Caco-2 (cell line): ENCODE measurements around the gene SUSD1. TPM values are rescaled to one million over a fixed set of nuclear protein-coding genes. Genes with fewer than 3 reads are reported as not detected.

Experiments
- BruUV-seq: library from RNA; stranded (reverse); fragments of 400-500 nt; replicated peaks from 2 replicates; lab custom pipeline; 2021; lab: Mats Ljungman, UMichigan
- CTCF ChIA-PET: fragments of 300-600 bp; sonication (Branson Sonifier 250); formaldehyde crosslinking; loops from one replicate; lab custom pipeline; 2022; ENCODE audit warnings: antibody characterized with exemption; lab: Charles Lee
- POLR2A ChIA-PET: fragments of 300-600 bp; sonication (Branson Sonifier 250); formaldehyde crosslinking; loops from one replicate; lab custom pipeline; 2022; ENCODE audit warnings: antibody characterized with exemption; lab: Charles Lee
- DNase-seq, 2 experiments: peaks; one replicate each; pipeline versions ENCODE4 v3.0.0 to v3.0.0-alpha.2; 2020 to 2022
- H3K27me3 ChIP-seq: replicated peaks from 2 replicates; pipeline ENCODE4 v1.6.0; 2011; ENCODE audit warnings: low read length; ENCODE audit not compliant: control insufficient read depth, insufficient read depth
- H3K36me3 ChIP-seq: 2 replicates; pipeline ENCODE4 v1.5.1; 2011; ENCODE audit warnings: low read length; ENCODE audit not compliant: control insufficient read depth, insufficient read depth
- H3K4me1 ChIP-seq: fragments of 250-450 bp; sonication (Bioruptor Pico); 2 replicates; pipeline ENCODE4 v1.5.1; 2020; ENCODE audit warnings: mild to moderate bottlenecking
- H3K4me3 ChIP-seq: 2 replicates; pipeline ENCODE4 v1.5.1; 2011; ENCODE audit warnings: low read depth, mild to moderate bottlenecking, control low read depth, low read length
- H3K9me3 ChIP-seq: fragments of 250-450 bp; sonication (Bioruptor Pico); 2 replicates; pipeline ENCODE4 v1.5.1; 2020; ENCODE audit warnings: mild to moderate bottlenecking, moderate library complexity
- H3K27ac Mint-ChIP-seq: one replicate; pipeline ENCODE4 v1.8.0; 2022; ENCODE audit warnings: mixed read lengths; ENCODE audit not compliant: unreplicated experiment
- H3K27me3 Mint-ChIP-seq: one replicate; pipeline ENCODE4 v1.8.0; 2022; ENCODE audit warnings: mixed read lengths; ENCODE audit not compliant: insufficient read depth, unreplicated experiment
- H3K36me3 Mint-ChIP-seq: one replicate; pipeline ENCODE4 v1.8.0; 2022; ENCODE audit warnings: mild to moderate bottlenecking, mixed read lengths; ENCODE audit not compliant: insufficient read depth, unreplicated experiment
- H3K4me1 Mint-ChIP-seq: one replicate; pipeline ENCODE4 v1.8.0; 2022; ENCODE audit warnings: low read depth, mixed read lengths; ENCODE audit not compliant: unreplicated experiment
- H3K4me3 Mint-ChIP-seq: one replicate; pipeline ENCODE4 v1.8.0; 2022; ENCODE audit warnings: mild to moderate bottlenecking, moderate library complexity, mixed read lengths; ENCODE audit not compliant: unreplicated experiment
- H3K9me3 Mint-ChIP-seq: one replicate; pipeline ENCODE4 v1.8.0; 2022; ENCODE audit warnings: mixed read lengths; ENCODE audit not compliant: unreplicated experiment
- CTCF ChIP-seq, 2 experiments: fragments of 200-600 bp in 1 of 2; IDR thresholded peaks; 1 replicate in 1 of 2; 2 replicates in 1 of 2; pipeline versions ENCODE4 v1.5.1 to v1.8.0; 2011 to 2022; ENCODE audit warnings: antibody characterized with exemption in 1 of 2, control low read depth in 1 of 2, inconsistent platforms in 1 of 2, low read depth in 1 of 2, low read length in 1 of 2, mild to moderate bottlenecking in 1 of 2, moderate library complexity in 1 of 2; ENCODE audit not compliant: insufficient read depth in 1 of 2, severe bottlenecking in 1 of 2, unreplicated experiment in 1 of 2
- intact Hi-C: fragments of 100-400 bp; cut with micrococcal nuclease; formaldehyde crosslinking; loops from one replicate; pipeline ENCODE4 v1.10.0; 2022; ENCODE audit not compliant: unreplicated experiment
- total RNA-seq: library from RNA; stranded (reverse); gene quantifications from 2 replicates; pipeline ENCODE4 v1.2.3, GENCODE V29; 2022

Gene SUSD1
- total RNA-seq, 1 experiment from 2014 or later: 53.4 TPM

GRCh38 chr9:112170968-112171367, 4.1 kb downstream of the SUSD1 start:
- H3K27me3 ChIP-seq: no peaks in the 10 kb centered on the region
- no peak for TF ChIP-seq CTCF (IDR thresholded peaks at IDR 0.05; ENCODE audit: insufficient read depth in 1 of 2, low read depth in 1 of 2, low read length in 1 of 2, severe bottlenecking in 1 of 2, unreplicated experiment in 1 of 2)
- no peaks in the 10 kb centered on the region; the same call in 1 of the 2 replicates for H3K36me3 ChIP-seq
- H3K4me3 ChIP-seq: no peak overlapping the region
- no peaks in the 10 kb centered on the region for H3K9me3 Mint-ChIP-seq
- no TSS peak for BruUV-seq
- peaks cover 74% of the 10 kb centered on the region for H3K4me1 Mint-ChIP-seq
- H3K4me1 ChIP-seq: peaks cover 87% of the 10 kb centered on the region
- intact Hi-C loops: loop anchor here (1.0 kb wide), 1 partner anchor 52 kb away; no protein-coding TSS in a partner anchor
- POLR2A ChIA-PET: no interaction called here
- DNase-seq: no peak
- H3K27me3 Mint-ChIP-seq: no peaks in the 10 kb centered on the region
- H3K4me3 Mint-ChIP-seq: peak overlapping the region; percentile 5
- H3K27ac Mint-ChIP-seq: peak overlapping the region; percentile 53
- H3K36me3 Mint-ChIP-seq: peaks cover 38% of the 10 kb centered on the region
- CTCF ChIA-PET: no interaction called here
- H3K9me3 ChIP-seq: no peaks in the 10 kb centered on the region

GRCh38 chr9:112170235-112170634, 4.9 kb downstream of the SUSD1 start:
- intact Hi-C loops: loop anchor here (1.0 kb wide), 1 partner anchor 51 kb away; no protein-coding TSS in a partner anchor
- BruUV-seq: no TSS peak
- TF ChIP-seq CTCF (IDR thresholded peaks at IDR 0.05; ENCODE audit: insufficient read depth in 1 of 2, low read depth in 1 of 2, low read length in 1 of 2, severe bottlenecking in 1 of 2, unreplicated experiment in 1 of 2): no peak
- ChIA-PET CTCF (no interaction called here), POLR2A (no interaction called here)
- peaks cover 87% of the 10 kb centered on the region for H3K4me1 ChIP-seq
- peak; percentile 85 to 93 for DNase-seq
- H3K36me3 ChIP-seq: no peaks in the 10 kb centered on the region; the same call in 1 of the 2 replicates
- Mint-ChIP-seq H3K27ac (peak overlapping the region; percentile 53), H3K9me3 (no peaks in the 10 kb centered on the region), H3K4me1 (peaks cover 73% of the 10 kb centered on the region), H3K4me3 (peak overlapping the region; percentile 64), H3K27me3 (no peaks in the 10 kb centered on the region), H3K36me3 (peaks cover 30% of the 10 kb centered on the region)
- H3K9me3 ChIP-seq: no peaks in the 10 kb centered on the region
- H3K27me3 ChIP-seq: no peaks in the 10 kb centered on the region
- no peak overlapping the region for H3K4me3 ChIP-seq

GRCh38 chr9:112169368-112169767, 5.7 kb downstream of the SUSD1 start:
- Mint-ChIP-seq H3K27me3 (no peaks in the 10 kb centered on the region), H3K27ac (peak overlapping the region; percentile 87), H3K4me3 (peak overlapping the region; percentile 58), H3K36me3 (peaks cover 29% of the 10 kb centered on the region), H3K9me3 (no peaks in the 10 kb centered on the region), H3K4me1 (peaks cover 71% of the 10 kb centered on the region)
- Histone ChIP-seq H3K4me3 (no peak overlapping the region), H3K9me3 (no peaks in the 10 kb centered on the region), H3K36me3 (no peaks in the 10 kb centered on the region; the same call in 1 of the 2 replicates), H3K4me1 (peaks cover 91% of the 10 kb centered on the region), H3K27me3 (no peaks in the 10 kb centered on the region)
- no peak for TF ChIP-seq CTCF (IDR thresholded peaks at IDR 0.05; ENCODE audit: insufficient read depth in 1 of 2, low read depth in 1 of 2, low read length in 1 of 2, severe bottlenecking in 1 of 2, unreplicated experiment in 1 of 2)
- intact Hi-C loops: no loop called here
- peak; percentile 63 to 90 for DNase-seq
- no TSS peak for BruUV-seq
- ChIA-PET POLR2A (no interaction called here), CTCF (no interaction called here)
